IMR-90 (cell line): ENCODE measurements around the gene HDGFL2. TPM values are rescaled to one million over a fixed set of nuclear protein-coding genes. Genes with fewer than 3 reads are reported as not detected.

ENCODE experiments used
- ATAC-seq: fragments of 200-7000 bp; cut with Tn5 transposase; 2 replicates; pipeline ENCODE4 v1.9.1; 2020; ENCODE audit warnings: low read depth, mild to moderate bottlenecking, moderate library complexity
- BruUV-seq: library from RNA; stranded (reverse); fragments of 400-500 nt; replicated peaks from 2 replicates; lab custom pipeline; 2021; lab: Mats Ljungman, UMichigan
- CTCF ChIA-PET: fragments of 300-600 bp; formaldehyde crosslinking; extraction: SDS; loops from one replicate; lab custom pipeline; 2021; ENCODE audit warnings: antibody characterized with exemption; lab: Yijun Ruan, JAX
- POLR2A ChIA-PET: fragments of 300-600 bp; sonication (Branson Sonifier 250); formaldehyde crosslinking; loops from one replicate; lab custom pipeline; 2022; ENCODE audit warnings: antibody characterized with exemption; ENCODE audit not compliant: unreplicated experiment; lab: Charles Lee
- DNase-seq: peaks from one replicate; pipeline ENCODE4 v3.0.0; 2013
- H2AFZ ChIP-seq: replicated peaks from 2 replicates; pipeline ENCODE3; 2013; ENCODE audit warnings: low read length, mild to moderate bottlenecking; ENCODE audit not compliant: poor library complexity
- H2AK5ac ChIP-seq: 2 replicates; pipeline ENCODE4 v1.6.1; 2013; ENCODE audit warnings: low read depth, low read length, inconsistent platforms
- H2AK9ac ChIP-seq: replicated peaks from 2 replicates; pipeline ENCODE3; 2013; ENCODE audit warnings: mild to moderate bottlenecking, low read depth, low read length, moderate library complexity; ENCODE audit not compliant: poor library complexity
- H2BK120ac ChIP-seq: 2 replicates; pipeline ENCODE4 v1.6.1; 2013; ENCODE audit warnings: low read depth, low read length, inconsistent platforms
- H2BK15ac ChIP-seq: 3 replicates; pipeline ENCODE4 v1.6.1; 2013; ENCODE audit warnings: low read depth, low read length, inconsistent platforms
- H2BK20ac ChIP-seq: 2 replicates; pipeline ENCODE4 v1.6.1; 2013; ENCODE audit warnings: low read depth, mild to moderate bottlenecking, inconsistent platforms, low read length, moderate library complexity
- H2BK5ac ChIP-seq: 2 replicates; pipeline ENCODE4 v1.6.1; 2013; ENCODE audit warnings: mild to moderate bottlenecking, low read depth, low read length, inconsistent platforms; ENCODE audit not compliant: poor library complexity, severe bottlenecking
- H3K14ac ChIP-seq: replicated peaks from 2 replicates; pipeline ENCODE4 v1.6.1; 2013; ENCODE audit warnings: low read depth, low read length, inconsistent platforms
- H3K18ac ChIP-seq: 2 replicates; pipeline ENCODE4 v1.6.1; 2013; ENCODE audit warnings: low read depth, low read length, control low read depth
- H3K23ac ChIP-seq: 2 replicates; pipeline ENCODE4 v1.6.1; 2013; ENCODE audit warnings: low read depth, low read length, inconsistent platforms
- H3K27ac ChIP-seq: 2 replicates; pipeline ENCODE4 v1.5.1; 2013; ENCODE audit warnings: mild to moderate bottlenecking, control low read depth, low read length; ENCODE audit not compliant: insufficient read depth
- H3K27me3 ChIP-seq: 2 replicates; pipeline ENCODE4 v1.6.1; 2013; ENCODE audit warnings: low read length; ENCODE audit not compliant: control insufficient read depth, insufficient read depth
- H3K36me3 ChIP-seq: 2 replicates; pipeline ENCODE4 v1.6.1; 2013; ENCODE audit warnings: low read length, mixed read lengths; ENCODE audit not compliant: control insufficient read depth, insufficient read depth
- H3K4ac ChIP-seq: 2 replicates; pipeline ENCODE4 v1.6.1; 2013; ENCODE audit warnings: low read depth, low read length, inconsistent platforms
- H3K4me1 ChIP-seq: 2 replicates; pipeline ENCODE4 v1.6.1; 2013; ENCODE audit warnings: low read length, mixed read lengths; ENCODE audit not compliant: control insufficient read depth, insufficient read depth
- H3K4me2 ChIP-seq: 2 replicates; pipeline ENCODE4 v1.6.1; 2013; ENCODE audit warnings: low read depth, mild to moderate bottlenecking, control low read depth, low read length, moderate library complexity
- H3K4me3 ChIP-seq: 2 replicates; pipeline ENCODE4 v1.5.1; 2013; ENCODE audit warnings: low read depth, mild to moderate bottlenecking, control low read depth, low read length, moderate library complexity; ENCODE audit not compliant: insufficient read depth
- H3K56ac ChIP-seq: 2 replicates; pipeline ENCODE4 v1.6.1; 2013; ENCODE audit warnings: low read length, inconsistent platforms; ENCODE audit not compliant: insufficient read depth; ENCODE audit errors: extremely low read depth
- H3K79me1 ChIP-seq, 2 experiments: 2 replicates each; pipeline ENCODE4 v1.6.1; 2013; ENCODE audit warnings: low read length in 2 of 2, inconsistent platforms in 1 of 2, low read depth in 1 of 2
- H3K9ac ChIP-seq: 2 replicates; pipeline ENCODE4 v1.6.1; 2013; ENCODE audit warnings: low read depth, low read length, control low read depth
- H3K9me1 ChIP-seq: 2 replicates; pipeline ENCODE4 v1.6.1; 2013; ENCODE audit warnings: low read length, inconsistent platforms; ENCODE audit not compliant: insufficient read depth
- H3K9me3 ChIP-seq: 2 replicates; pipeline ENCODE4 v1.6.1; 2013; ENCODE audit warnings: low read length; ENCODE audit not compliant: control insufficient read depth, insufficient read depth
- H4K20me1 ChIP-seq: 2 replicates; pipeline ENCODE4 v1.6.1; 2013; ENCODE audit warnings: low read length, inconsistent platforms; ENCODE audit not compliant: insufficient read depth
- H4K5ac ChIP-seq: 2 replicates; pipeline ENCODE4 v1.6.1; 2013; ENCODE audit warnings: mild to moderate bottlenecking, low read depth, low read length, control low read depth
- H4K8ac ChIP-seq, 2 experiments: 2 replicates each; pipeline ENCODE4 v1.6.1; 2013; ENCODE audit warnings: low read depth in 2 of 2, low read length in 2 of 2, control low read depth in 1 of 2, inconsistent platforms in 1 of 2
- H4K91ac ChIP-seq: 2 replicates; pipeline ENCODE4 v1.6.1; 2013; ENCODE audit warnings: low read depth, low read length, inconsistent platforms; ENCODE audit not compliant: insufficient read depth
- BHLHE40 ChIP-seq: fragments of 150-350 bp; IDR thresholded peaks from 2 replicates; pipeline ENCODE4 v1.6.1; 2016; ENCODE audit warnings: mild to moderate bottlenecking, low read depth, low read length
- CEBPB ChIP-seq: IDR thresholded peaks from 2 replicates; pipeline ENCODE4 v1.6.1; 2012; ENCODE audit warnings: low read depth, low read length, improper control_type of control experiment
- CHD1 ChIP-seq: IDR thresholded peaks from 2 replicates; pipeline ENCODE4 v1.6.1; 2012; ENCODE audit warnings: low read depth, low read length, improper control_type of control experiment
- MAFK ChIP-seq: IDR thresholded peaks from 2 replicates; pipeline ENCODE4 v1.6.1; 2012; ENCODE audit warnings: low read depth, low read length, improper control_type of control experiment
- MXI1 ChIP-seq: IDR thresholded peaks from 2 replicates; pipeline ENCODE4 v1.6.1; 2012; ENCODE audit warnings: low read depth, mild to moderate bottlenecking, low read length, moderate library complexity, borderline replicate concordance
- NFE2L2 ChIP-seq: fragments of 150-350 bp; IDR thresholded peaks from 2 replicates; pipeline ENCODE4 v1.6.1; 2016; ENCODE audit warnings: low read depth, mild to moderate bottlenecking, low read length
- RAD21 ChIP-seq: IDR thresholded peaks from 2 replicates; pipeline ENCODE4 v1.6.1; 2012; ENCODE audit warnings: low read length, improper control_type of control experiment
- SMC3 ChIP-seq: fragments of 150-350 bp; IDR thresholded peaks from 2 replicates; pipeline ENCODE4 v1.6.1; 2016; ENCODE audit warnings: low read depth, mild to moderate bottlenecking, antibody characterized with exemption, low read length, moderate library complexity
- WGBS, 2 experiments: methylation state at CpG; one replicate each; pipeline versions ENCODE4 v1.1.5 to v1.1.7; 2013; ENCODE audit warnings: missing lambda C conversion rate in 2 of 2; ENCODE audit not compliant: insufficient read length in 1 of 2; ENCODE audit errors: extremely low coverage in 2 of 2; 5-methylcytosine and 5-hydroxymethylcytosine counted together
- dilution Hi-C: fragments of 300-500 bp; cut with HindIII; formaldehyde crosslinking; loops from one replicate; pipeline ENCODE4 v1.14.3; 2018; ENCODE audit warnings: low sequenced_read_pairs; ENCODE audit not compliant: unreplicated experiment
- in situ Hi-C: fragments of 300-500 bp; cut with MboI; formaldehyde crosslinking; loops from 3 replicates; pipeline ENCODE4 v1.14.3; 2019; ENCODE audit warnings: low sequenced_read_pairs, inconsistent platforms, mixed read lengths
- intact Hi-C: fragments of 100-400 bp; cut with micrococcal nuclease; formaldehyde crosslinking; loops from 2 replicates; pipeline ENCODE4 v1.10.0; 2022
- polyA plus RNA-seq, 3 experiments: library from polyadenylated mRNA; depleted of rRNA; stranded (reverse); fragments of >200 nt; gene quantifications; 2 replicates each; pipeline ENCODE4 v1.2.3, GENCODE V29; 2012; ENCODE audit warnings: low replicate concordance in 1 of 3
- total RNA-seq: library from RNA; depleted of rRNA; stranded (reverse); fragments of >200 nt; gene quantifications from 2 replicates; pipeline ENCODE4 v1.2.3, GENCODE V29; 2012
- TF ChIP-seq, protein P1 (sequence below): fragments of 150-350 bp; IDR thresholded peaks from 2 replicates; pipeline ENCODE4 v1.6.1; 2016; ENCODE audit warnings: low read depth, mild to moderate bottlenecking, low read length, moderate library complexity, borderline replicate concordance
- TF ChIP-seq, protein P2 (sequence below): conservative IDR thresholded peaks from 2 replicates; pipeline ENCODE4 v1.5.1; 2012; ENCODE audit warnings: mild to moderate bottlenecking, low read depth, low read length, improper control_type of control experiment

HDGFL2 gene
- total and polyA plus RNA-seq, 2 of the 4 experiments (the other 2 are of a cell fraction): 35.8 to 48.5 TPM

DNA sequence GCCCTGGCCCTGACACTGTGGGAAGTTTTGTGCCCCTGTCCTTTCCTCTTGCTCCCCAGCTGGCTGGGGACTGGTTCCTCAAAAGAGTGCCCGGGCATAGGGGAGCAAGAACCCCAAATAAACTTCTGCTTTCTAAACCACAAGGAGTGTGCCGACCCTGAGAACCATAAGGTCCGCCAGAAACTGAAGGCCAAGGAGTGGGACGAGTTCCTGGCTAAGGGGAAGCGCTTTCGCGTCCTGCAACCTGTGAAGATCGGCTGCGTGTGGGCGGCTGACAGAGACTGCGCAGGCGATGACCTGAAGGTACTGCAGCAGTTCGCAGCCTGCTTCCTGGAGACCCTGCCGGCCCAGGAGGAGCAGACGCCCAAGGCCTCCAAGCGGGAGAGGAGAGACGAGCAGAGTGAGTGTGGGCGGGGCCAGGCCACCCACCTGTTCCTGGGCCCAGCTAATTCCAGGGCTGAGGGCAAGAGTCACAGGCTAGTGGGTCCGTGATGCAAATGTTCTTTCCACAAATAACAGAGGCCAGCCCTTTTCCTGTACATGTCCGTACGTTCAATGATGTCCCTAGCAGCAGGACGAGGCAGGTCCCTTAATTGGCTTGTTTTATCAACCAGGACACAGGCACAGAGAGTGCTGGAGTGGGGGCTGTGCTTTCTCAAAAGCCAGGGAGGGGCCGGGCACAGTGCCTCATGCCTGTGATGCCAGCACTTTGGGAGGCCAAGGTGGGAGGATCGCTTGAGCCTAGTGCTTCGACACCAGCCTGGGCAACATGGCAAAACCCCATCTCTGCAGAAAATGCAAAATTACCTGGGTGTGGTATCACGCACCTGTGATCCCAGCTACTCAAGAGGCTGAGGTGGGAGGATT is 40.1 kb upstream of the HDGFL2 start:
- 99% methylated on average over 13 of the region's 26 CpGs; no CpG with 5 or more reads in 1 of the 2 experiments for WGBS, 2 experiments
- H3K4me1 ChIP-seq: peaks cover 10% of the 10 kb centered on the region; the same call in 1 of the 2 replicates

More for the DNA sequence above, 40.1 kb upstream of the HDGFL2 start:
- Histone ChIP-seq H3K9me1 (no peaks in the 10 kb centered on the region; the same call in 1 of the 2 replicates), H4K20me1 (no peaks in the 10 kb centered on the region), H3K23ac (no peak overlapping the region), H4K5ac (no peak overlapping the region), H3K18ac (no peak overlapping the region), H2BK5ac (no peak overlapping the region), H3K4ac (no peak overlapping the region), H3K4me2 (no peak overlapping the region), H2AFZ (no peak overlapping the region), H3K79me1 (peaks cover 0 to 5% of the 10 kb centered on the region in 2 experiments; a peak in 1 of 4 replicates), H3K36me3 (peaks cover 24% of the 10 kb centered on the region), H3K14ac (no peak overlapping the region), H3K9ac (no peak overlapping the region), H2BK20ac (no peak overlapping the region), H3K56ac (no peak overlapping the region), H3K9me3 (no peaks in the 10 kb centered on the region), H4K91ac (no peak overlapping the region), H4K8ac (no peak overlapping the region), H3K27ac (no peak overlapping the region), H2AK9ac (peak overlapping the region; percentile 25), H2BK120ac (no peak overlapping the region), H2BK15ac (no peak overlapping the region), H3K27me3 (no peaks in the 10 kb centered on the region), H2AK5ac (no peak overlapping the region), H3K4me3 (no peak overlapping the region)
- ChIA-PET CTCF (no interaction called here), POLR2A (no interaction called here)
- BruUV-seq: no TSS peak
- intact Hi-C loops: no loop called here
- no peak for TF ChIP-seq SMC3
- TF ChIP-seq RAD21: no peak
- TF ChIP-seq MXI1: no peak
- no peak for TF ChIP-seq MAFK
- TF ChIP-seq, protein P1, sequence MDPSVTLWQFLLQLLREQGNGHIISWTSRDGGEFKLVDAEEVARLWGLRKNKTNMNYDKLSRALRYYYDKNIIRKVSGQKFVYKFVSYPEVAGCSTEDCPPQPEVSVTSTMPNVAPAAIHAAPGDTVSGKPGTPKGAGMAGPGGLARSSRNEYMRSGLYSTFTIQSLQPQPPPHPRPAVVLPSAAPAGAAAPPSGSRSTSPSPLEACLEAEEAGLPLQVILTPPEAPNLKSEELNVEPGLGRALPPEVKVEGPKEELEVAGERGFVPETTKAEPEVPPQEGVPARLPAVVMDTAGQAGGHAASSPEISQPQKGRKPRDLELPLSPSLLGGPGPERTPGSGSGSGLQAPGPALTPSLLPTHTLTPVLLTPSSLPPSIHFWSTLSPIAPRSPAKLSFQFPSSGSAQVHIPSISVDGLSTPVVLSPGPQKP: no peak
- TF ChIP-seq BHLHE40: no peak
- TF ChIP-seq CHD1: no peak
- no peak for TF ChIP-seq NFE2L2
- TF ChIP-seq, protein P2, sequence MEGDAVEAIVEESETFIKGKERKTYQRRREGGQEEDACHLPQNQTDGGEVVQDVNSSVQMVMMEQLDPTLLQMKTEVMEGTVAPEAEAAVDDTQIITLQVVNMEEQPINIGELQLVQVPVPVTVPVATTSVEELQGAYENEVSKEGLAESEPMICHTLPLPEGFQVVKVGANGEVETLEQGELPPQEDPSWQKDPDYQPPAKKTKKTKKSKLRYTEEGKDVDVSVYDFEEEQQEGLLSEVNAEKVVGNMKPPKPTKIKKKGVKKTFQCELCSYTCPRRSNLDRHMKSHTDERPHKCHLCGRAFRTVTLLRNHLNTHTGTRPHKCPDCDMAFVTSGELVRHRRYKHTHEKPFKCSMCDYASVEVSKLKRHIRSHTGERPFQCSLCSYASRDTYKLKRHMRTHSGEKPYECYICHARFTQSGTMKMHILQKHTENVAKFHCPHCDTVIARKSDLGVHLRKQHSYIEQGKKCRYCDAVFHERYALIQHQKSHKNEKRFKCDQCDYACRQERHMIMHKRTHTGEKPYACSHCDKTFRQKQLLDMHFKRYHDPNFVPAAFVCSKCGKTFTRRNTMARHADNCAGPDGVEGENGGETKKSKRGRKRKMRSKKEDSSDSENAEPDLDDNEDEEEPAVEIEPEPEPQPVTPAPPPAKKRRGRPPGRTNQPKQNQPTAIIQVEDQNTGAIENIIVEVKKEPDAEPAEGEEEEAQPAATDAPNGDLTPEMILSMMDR: no peak
- no peak for TF ChIP-seq CEBPB
- no peak for DNase-seq
- no peak for ATAC-seq
- dilution Hi-C loops: no loop called here
- in situ Hi-C loops: no loop called here
